HFFc6 (cell line): ENCODE results near the gene ITM2B. TPM values are rescaled to one million over a fixed set of nuclear protein-coding genes. Genes with fewer than 3 reads are reported as not detected.

Experiments used
- DNase-seq: peaks from one replicate; pipeline ENCODE4 v3.0.0-alpha.2; 2018
- H3K27ac Mint-ChIP-seq: 2 replicates; pipeline ENCODE4 v1.8.0; 2020; ENCODE audit warnings: mild to moderate bottlenecking, mixed read lengths
- H3K27me3 Mint-ChIP-seq: 2 replicates; pipeline ENCODE4 v1.8.0; 2021; ENCODE audit warnings: mild to moderate bottlenecking, moderate library complexity, mixed read lengths; ENCODE audit not compliant: insufficient read depth
- H3K36me3 Mint-ChIP-seq: 2 replicates; pipeline ENCODE4 v1.8.0; 2021; ENCODE audit warnings: low read depth, mixed read lengths
- H3K4me1 Mint-ChIP-seq: 2 replicates; pipeline ENCODE4 v1.8.0; 2020; ENCODE audit warnings: low read depth, mixed read lengths
- H3K4me3 Mint-ChIP-seq: 2 replicates; pipeline ENCODE4 v1.8.0; 2020; ENCODE audit warnings: mild to moderate bottlenecking, moderate library complexity, mixed read lengths
- H3K9me3 Mint-ChIP-seq: 2 replicates; pipeline ENCODE4 v1.8.0; 2020; ENCODE audit warnings: mild to moderate bottlenecking, mixed read lengths
- total RNA-seq, 6 experiments: library from RNA; stranded (reverse); fragmentation: NEBNext Ultra II Directional; extraction: Animal tissue kit (Norgen Biotek cat#: 25700); gene quantifications; 2 replicates in 1 of 6; 3 replicates in 5 of 6; pipeline ENCODE4 v1.2.3, GENCODE V29; 2021
- TF ChIP-seq, protein P1 (sequence below): fragments of 200-600 bp; sonication (generic); IDR thresholded peaks from 2 replicates; pipeline ENCODE4 v1.5.0; 2021; ENCODE audit warnings: antibody characterized with exemption, mild to moderate bottlenecking

ITM2B gene
- total RNA-seq, 6 experiments from 2014 or later = 161 to 258 (median 191) TPM

GRCh38 chr13:48253849-48254248, 20.8 kb downstream of the ITM2B start:
- Mint-ChIP-seq H3K4me3 (no peak overlapping the region), H3K36me3 (peaks cover 15% of the 10 kb centered on the region), H3K27ac (no peak overlapping the region), H3K9me3 (no peaks in the 10 kb centered on the region), H3K4me1 (no peaks in the 10 kb centered on the region), H3K27me3 (no peaks in the 10 kb centered on the region)
- TF ChIP-seq, protein P1, sequence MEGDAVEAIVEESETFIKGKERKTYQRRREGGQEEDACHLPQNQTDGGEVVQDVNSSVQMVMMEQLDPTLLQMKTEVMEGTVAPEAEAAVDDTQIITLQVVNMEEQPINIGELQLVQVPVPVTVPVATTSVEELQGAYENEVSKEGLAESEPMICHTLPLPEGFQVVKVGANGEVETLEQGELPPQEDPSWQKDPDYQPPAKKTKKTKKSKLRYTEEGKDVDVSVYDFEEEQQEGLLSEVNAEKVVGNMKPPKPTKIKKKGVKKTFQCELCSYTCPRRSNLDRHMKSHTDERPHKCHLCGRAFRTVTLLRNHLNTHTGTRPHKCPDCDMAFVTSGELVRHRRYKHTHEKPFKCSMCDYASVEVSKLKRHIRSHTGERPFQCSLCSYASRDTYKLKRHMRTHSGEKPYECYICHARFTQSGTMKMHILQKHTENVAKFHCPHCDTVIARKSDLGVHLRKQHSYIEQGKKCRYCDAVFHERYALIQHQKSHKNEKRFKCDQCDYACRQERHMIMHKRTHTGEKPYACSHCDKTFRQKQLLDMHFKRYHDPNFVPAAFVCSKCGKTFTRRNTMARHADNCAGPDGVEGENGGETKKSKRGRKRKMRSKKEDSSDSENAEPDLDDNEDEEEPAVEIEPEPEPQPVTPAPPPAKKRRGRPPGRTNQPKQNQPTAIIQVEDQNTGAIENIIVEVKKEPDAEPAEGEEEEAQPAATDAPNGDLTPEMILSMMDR = no peak
- DNase-seq = no peak

- Mint-ChIP-seq H3K4me1 (0 out of 2 replicates have a peak, but pooled peaks cover 5% of the 10 kb centered on the region), H3K4me3 (no peak overlapping the region), H3K36me3 (peaks cover 15% of the 10 kb centered on the region), H3K27me3 (no peaks in the 10 kb centered on the region), H3K27ac (no peak overlapping the region), H3K9me3 (no peaks in the 10 kb centered on the region)
- TF ChIP-seq, protein P1 = no peak
- no peak for DNase-seq
These were observed 22.1 kb downstream of the ITM2B start for GRCh38 chr13:48255090-48255489.

GRCh38 chr13:48255954-48256353, 22.9 kb downstream of the ITM2B start:
- no peaks in the 10 kb centered on the region for H3K27me3 Mint-ChIP-seq
- no peak overlapping the region for H3K27ac Mint-ChIP-seq
- H3K9me3 Mint-ChIP-seq = no peaks in the 10 kb centered on the region
- 0 out of 2 replicates have a peak, but pooled peaks cover 5% of the 10 kb centered on the region for H3K4me1 Mint-ChIP-seq
- TF ChIP-seq, protein P1 = no peak
- no peak overlapping the region for H3K4me3 Mint-ChIP-seq
- peaks cover 15% of the 10 kb centered on the region for H3K36me3 Mint-ChIP-seq
- DNase-seq = no peak

DNA sequence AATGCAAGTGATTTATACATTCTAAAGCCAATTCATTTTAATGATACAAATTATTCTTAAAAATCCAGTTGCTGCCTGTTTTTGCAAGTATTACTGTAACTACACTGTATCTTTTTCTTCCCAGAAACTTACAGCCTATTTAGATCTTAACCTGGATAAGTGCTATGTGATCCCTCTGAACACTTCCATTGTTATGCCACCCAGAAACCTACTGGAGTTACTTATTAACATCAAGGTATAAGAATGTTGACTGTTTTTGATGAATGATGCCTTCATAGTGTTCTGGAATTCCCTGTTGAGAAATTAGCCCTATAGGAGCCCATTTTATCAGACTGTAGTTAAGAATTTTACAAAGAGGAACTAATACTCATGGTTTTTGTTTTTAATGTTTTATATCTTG, 25.0 kb downstream of the ITM2B start:
- no peak for DNase-seq
- TF ChIP-seq, protein P1 = no peak
- Mint-ChIP-seq H3K4me1 (peaks cover 13% of the 10 kb centered on the region), H3K9me3 (no peaks in the 10 kb centered on the region), H3K27ac (no peak overlapping the region), H3K36me3 (peaks cover 25% of the 10 kb centered on the region), H3K4me3 (no peak overlapping the region), H3K27me3 (no peaks in the 10 kb centered on the region)

DNA sequence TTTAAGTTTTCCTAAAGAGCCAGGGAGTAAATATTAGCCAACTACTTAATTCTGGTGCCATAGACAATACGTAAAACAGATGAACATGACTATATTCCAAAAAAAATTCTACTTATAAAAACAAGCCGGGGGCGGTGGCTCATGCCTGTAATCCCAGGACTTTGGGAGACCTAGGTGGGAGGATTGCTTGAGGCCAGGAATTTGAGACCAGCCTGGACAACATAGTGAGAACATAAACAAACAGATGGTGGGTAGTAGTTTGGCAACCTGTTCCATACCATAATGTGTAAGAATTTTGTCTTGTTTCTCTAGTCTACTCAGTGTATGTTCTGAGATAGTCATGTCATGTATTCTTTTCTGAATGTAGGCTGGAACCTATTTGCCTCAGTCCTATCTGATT, 25.4 kb downstream of the ITM2B start:
- no peak overlapping the region for H3K4me3 Mint-ChIP-seq
- H3K27me3 Mint-ChIP-seq = no peaks in the 10 kb centered on the region
- H3K4me1 Mint-ChIP-seq = peaks cover 17% of the 10 kb centered on the region
- H3K27ac Mint-ChIP-seq = no peak overlapping the region
- no peaks in the 10 kb centered on the region for H3K9me3 Mint-ChIP-seq
- TF ChIP-seq, protein P1 = no peak
- DNase-seq = no peak
- peaks cover 29% of the 10 kb centered on the region for H3K36me3 Mint-ChIP-seq

GRCh38 chr13:48260970-48261369, 28.0 kb downstream of the ITM2B start:
- H3K36me3 Mint-ChIP-seq = peaks cover 40% of the 10 kb centered on the region
- no peak overlapping the region for H3K4me3 Mint-ChIP-seq
- H3K27me3 Mint-ChIP-seq = peaks cover 2% of the 10 kb centered on the region; the same call in 1 of the 2 replicates
- H3K4me1 Mint-ChIP-seq = peaks cover 18% of the 10 kb centered on the region
- no peak overlapping the region for H3K27ac Mint-ChIP-seq
- TF ChIP-seq, protein P1 = no peak
- no peaks in the 10 kb centered on the region for H3K9me3 Mint-ChIP-seq
- no peak for DNase-seq
